CD4-positive, alpha-beta T cell treated with Interleukin-17A for 1 hour (primary cell): ENCODE measurements around the gene PTPRM.
A peak's percentile ranks its signal among the peaks of the same experiment; 100 is the strongest.

Experiments used
- DNase-seq: peaks from one replicate; pipeline ENCODE4 v3.0.0-alpha.2; 2020

PTPRM gene

DNA sequence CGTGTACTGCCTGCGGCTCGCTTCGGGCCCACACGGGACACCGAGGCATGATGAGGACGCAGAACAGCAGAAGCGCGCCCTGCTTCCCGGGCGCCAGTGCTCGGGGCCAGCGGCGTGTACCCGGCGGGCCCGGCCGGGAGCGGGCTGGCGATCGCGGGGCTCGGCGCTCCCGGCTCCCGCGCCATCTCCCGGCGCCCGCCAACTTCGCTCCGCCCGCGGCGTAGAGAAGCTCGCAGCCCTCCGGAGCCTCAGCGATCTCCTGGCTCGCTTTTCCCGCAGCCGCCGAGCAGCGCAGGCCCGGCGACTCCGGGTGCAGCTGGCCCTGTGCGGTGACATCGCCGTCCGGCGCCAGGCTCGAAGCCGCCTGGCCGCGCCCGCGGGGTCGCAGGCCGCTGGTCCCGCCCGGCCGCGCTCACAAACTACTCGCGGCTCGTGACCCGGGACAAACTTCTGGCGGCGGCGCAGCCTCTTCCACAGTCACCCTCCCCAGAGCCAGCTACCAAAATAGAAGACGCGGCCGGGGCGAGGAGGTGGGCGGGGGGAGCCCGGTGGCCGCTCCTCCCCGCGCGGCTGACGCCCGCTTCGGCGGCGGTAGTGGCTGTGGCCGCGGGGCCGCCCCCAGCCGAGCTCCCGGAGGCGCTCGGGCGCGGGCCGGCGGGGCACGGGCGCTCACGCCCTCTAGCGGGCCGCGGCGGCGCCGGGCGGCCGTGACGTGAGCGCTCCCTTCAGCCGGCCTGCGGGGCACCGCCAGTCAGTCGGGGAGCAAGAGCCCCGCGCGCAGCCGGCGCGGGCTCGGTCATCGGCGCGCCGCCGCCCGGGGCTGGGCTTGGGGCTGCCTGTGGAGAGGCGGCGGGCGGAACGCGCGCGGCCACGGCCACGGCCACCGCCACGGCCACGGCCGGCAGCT lies at the start of gene PTPRM:
Gene PTPRM (plus strand): TSS at position 750 of the 907 bp plus-strand sequence. CDS start 503 bp downstream, outside the sequence.
- peak; percentile 41 for DNase-seq

DNA sequence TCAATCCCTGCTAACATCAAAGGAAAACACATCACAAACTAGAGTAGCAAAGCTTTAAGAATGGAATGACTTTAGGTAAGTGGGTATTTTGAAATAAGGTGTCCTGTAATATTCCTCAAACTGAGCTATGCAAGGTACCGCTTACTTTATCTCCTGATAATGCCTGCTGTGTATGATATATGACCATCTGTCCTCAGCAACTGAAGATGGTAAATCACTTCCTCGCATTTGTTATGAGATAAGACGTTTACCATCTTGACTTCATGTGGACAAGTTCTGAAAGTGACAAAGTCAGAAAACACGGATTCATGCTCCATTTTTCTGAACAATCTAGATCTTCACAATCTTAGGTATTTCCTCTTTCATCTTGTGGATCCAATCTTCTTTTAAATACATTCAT lies 49.3 kb upstream of the PTPRM start:
- no peak for DNase-seq

DNA sequence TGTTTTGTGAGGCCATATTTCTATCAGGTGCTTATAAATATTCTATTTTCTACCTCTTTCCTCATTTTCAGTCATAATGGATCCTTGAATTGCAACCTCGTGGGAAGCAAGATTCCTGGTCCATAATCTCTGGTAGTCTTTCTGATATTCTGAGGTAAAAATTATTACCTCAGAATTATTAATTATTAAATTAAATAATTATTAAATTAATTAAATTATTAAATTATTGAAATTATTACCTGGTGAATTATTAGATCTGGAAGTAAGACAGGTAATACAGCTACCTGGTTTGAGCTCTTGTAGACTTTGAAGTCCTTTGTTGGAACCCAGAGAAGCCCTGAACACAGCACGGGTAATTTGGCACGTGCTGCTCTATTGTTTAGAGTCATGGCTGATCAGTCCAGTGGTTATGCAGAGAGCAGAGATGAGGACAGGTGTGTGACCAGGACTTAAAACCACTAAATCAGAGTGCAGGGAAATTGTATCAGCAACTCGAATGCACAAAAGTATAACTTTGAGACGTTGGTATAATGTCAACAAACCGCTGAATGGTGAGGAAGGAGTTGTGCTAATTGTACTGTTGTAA lies 46.8 kb upstream of the PTPRM start:
- no peak for DNase-seq

- no peak for DNase-seq
Observed at GRCh38 chr18:7521226-7521856, 45.8 kb upstream of the PTPRM start.

DNA sequence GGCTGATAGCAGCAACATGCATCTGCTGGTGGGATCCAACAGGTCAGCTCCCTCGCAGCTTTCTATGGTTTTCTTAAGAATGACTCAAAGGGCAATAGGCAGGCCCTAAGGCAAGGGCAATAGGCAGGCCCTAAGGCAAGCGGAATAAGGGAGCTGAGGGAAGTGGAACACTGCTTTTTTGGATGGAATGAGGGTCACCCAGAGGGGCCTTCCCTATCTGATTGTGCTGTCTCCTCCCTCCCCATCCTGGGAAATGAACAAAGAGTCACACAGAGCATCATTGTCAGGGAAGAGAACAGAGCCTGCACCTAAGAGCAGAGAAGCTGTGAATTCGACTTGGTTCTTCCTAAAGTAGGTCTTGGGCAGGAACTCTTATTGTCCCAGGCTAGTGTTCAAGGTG lies 43.3 kb upstream of the PTPRM start:
- DNase-seq = no peak

GRCh38 chr18:7524786-7525185 lies 42.3 kb upstream of the PTPRM start:
- no peak for DNase-seq

GRCh38 chr18:7532942-7533341 lies 34.2 kb upstream of the PTPRM start:
- DNase-seq = no peak

GRCh38 chr18:7535436-7536205 lies 31.5 kb upstream of the PTPRM start:
- no peak for DNase-seq

DNA sequence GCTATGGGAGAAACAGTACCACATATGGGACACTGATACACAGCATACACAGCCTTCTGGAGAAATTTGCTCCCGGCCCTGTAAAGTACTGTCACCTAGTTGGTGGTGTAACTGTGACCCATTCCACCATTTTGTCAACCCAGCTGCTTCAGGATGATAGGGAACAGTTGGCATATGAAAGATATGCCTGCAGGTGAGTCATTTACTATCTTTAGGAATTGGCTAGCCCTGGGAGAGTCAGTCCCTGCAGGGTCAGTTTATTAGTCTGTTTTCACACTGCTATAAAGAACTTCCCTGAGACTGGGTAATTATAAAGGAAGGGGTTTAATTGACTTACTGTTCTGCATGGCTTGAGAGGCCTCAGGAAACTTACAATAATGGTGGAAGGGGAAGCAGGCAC lies 30.0 kb upstream of the PTPRM start:
- DNase-seq = no peak

GRCh38 chr18:7541835-7542234 lies 25.3 kb upstream of the PTPRM start:
- no peak for DNase-seq

GRCh38 chr18:7544686-7545085 lies 22.4 kb upstream of the PTPRM start:
- DNase-seq = no peak

GRCh38 chr18:7545734-7546133 lies 21.4 kb upstream of the PTPRM start:
- DNase-seq = no peak

GRCh38 chr18:7548221-7548620 lies 18.9 kb upstream of the PTPRM start:
- no peak for DNase-seq

GRCh38 chr18:7548721-7549120 lies 18.4 kb upstream of the PTPRM start:
- DNase-seq = no peak

GRCh38 chr18:7557973-7558372 lies 9.1 kb upstream of the PTPRM start:
- DNase-seq = no peak

DNA sequence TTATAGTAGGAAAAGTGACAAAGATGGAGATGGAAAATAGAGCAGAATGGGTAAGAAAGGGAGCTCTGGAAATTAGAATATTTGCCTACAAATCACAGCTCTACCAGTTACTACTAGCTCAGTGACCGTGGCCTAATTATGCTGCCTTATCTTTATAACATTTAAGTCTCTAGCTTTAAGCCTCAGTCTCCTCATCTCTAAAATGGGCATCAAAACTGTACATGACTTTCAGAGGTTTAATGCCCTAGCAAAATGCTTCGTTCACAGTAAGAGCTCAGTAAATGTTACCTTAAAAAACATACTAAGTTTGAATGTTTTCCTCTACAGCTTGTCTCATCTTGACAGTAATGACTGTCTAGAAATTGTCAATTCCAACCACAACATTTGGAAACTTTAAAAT lies 8.3 kb upstream of the PTPRM start:
- DNase-seq = no peak

DNA sequence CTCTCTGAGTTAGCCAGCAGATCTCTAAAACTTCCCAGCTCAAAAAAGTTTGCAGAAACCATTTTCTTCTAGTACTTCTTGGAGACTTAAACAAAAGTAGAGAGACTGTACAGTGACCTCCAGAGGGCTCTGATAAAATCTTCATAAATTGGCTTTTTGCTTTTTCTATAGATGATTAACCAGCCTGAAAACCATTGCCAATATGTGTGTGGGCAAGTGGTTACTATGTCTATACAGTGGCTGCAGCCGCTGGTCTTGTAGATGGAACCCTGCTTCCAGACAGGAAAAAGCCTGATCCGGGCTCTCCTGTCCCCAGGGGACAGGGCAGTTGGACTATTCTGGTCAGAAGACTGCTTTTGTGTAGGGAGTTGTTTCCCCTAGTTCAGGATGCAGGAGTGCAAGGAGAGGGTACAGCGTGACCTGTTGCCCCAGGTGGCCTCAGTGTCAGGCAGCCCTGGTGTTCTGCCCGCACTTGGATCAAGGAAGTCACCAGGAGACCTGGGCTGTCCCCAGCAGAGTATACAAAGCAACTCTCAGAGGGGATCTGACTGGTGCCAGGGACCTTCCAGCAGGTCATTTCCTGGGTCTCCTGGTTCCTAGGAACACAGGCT lies 7.3 kb upstream of the PTPRM start:
- DNase-seq = no peak

GRCh38 chr18:7561909-7562460 lies 5.1 kb upstream of the PTPRM start:
- DNase-seq = no peak

GRCh38 chr18:7562491-7562890 lies 4.6 kb upstream of the PTPRM start:
- no peak for DNase-seq

DNA sequence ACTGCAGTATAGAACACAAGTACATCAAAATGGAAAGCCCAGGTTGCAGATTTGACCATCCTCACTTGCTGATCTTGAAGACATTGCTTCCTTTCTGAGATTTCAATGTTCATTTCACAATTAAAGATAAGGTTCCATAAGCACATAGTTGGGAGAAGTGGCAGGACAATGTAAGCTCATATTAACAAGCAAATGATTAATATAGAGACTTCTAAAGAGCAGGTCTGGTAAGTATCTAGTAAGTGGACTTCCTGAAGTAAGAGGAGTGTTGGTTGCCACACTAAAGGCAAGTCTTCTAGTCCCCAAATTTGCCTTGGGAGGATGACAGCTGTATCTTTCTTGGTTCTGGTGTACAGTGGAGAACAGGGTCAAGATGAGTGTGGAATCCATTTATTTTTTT lies 1.4 kb upstream of the PTPRM start:
- DNase-seq = no peak

DNA sequence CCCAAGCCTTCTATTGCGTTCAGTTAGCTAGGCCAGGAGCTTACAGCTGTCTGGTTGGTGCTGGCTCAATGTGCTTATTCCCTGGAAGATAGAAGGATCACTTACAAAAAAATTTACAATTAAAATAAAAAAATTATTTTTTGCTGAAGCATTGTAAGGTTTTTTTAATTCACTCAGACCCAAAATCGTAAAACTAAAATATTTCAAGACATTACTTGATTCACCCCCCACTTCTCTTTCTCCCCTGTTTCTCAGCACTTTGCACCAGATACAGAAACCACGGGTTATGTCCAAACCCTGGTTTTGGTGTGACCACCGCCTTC lies 911 bp upstream of the PTPRM start:
- no peak for DNase-seq
